AML-193 (cell line): ENCODE measurements around the gene CD320.
"Not testable (repeated sequence)": the region's sequence is repeated elsewhere in the genome, so short reads cannot be mapped to it uniquely, and the experiment has no call there.

Experiments
- DNase-seq, 2 experiments: peaks; one replicate each; lab custom pipeline; 2025; lab: John Stamatoyannopoulos, UW

Gene CD320

GRCh38 chr19:8333767-8334457 lies 25.8 kb upstream of the CD320 start:
- no peak for DNase-seq

GRCh38 chr19:8332976-8333766 lies 25.0 kb upstream of the CD320 start:
- DNase-seq, result no peak

DNA sequence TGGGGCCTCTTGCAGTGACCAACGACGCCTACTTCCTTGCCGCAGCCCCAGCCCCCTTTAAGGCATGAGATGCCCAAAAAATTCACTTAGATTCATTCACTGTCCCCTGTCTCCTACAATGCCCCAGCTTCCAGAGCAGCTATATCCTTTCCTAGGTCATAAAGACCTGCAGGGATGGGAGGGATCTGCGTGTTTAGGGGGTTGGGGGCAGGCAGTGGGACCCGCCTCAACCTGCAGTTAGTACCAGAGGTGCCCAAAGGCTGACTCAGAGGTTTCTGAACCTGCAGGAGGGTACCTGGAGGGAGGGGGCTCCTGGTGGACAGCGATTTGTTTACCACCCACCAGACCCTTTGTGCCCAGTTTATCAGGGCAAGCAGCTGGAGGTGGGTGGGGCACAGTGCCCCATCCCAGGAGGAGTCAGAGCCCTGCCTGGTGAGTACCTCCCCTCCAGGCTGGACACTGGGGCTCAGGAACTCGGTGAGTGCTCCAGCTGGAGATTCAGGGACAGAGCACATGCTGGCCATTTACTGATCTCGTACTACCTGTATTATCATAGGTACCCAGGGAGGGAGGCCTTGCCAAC lies 23.2 kb upstream of the CD320 start:
- no peak for DNase-seq

DNA sequence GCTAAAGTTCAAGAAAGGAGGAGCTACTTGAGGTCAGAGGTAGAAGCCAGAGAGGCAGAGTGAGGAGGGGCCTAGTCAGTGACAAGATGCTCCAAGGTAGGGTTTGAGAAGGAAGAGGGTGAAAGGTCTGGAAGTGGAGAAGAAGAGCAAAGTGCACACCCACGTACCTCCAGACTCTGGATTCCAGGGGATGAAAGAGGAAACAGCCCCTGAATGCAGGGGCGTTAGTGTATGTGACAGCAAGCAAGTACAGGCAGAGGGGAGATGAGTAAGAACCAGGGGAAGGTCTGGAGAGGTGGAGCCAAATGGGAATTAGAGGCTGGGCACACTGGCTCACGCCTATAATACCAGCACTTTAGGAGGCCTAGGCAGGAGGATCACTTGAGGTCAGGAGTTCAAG lies 21.8 kb upstream of the CD320 start:
- no peak for DNase-seq

- no peak for DNase-seq
Observed at GRCh38 chr19:8325454-8325853, 17.3 kb upstream of the CD320 start.

- no peak for DNase-seq
Observed at GRCh38 chr19:8324186-8325050, 16.3 kb upstream of the CD320 start.

DNA sequence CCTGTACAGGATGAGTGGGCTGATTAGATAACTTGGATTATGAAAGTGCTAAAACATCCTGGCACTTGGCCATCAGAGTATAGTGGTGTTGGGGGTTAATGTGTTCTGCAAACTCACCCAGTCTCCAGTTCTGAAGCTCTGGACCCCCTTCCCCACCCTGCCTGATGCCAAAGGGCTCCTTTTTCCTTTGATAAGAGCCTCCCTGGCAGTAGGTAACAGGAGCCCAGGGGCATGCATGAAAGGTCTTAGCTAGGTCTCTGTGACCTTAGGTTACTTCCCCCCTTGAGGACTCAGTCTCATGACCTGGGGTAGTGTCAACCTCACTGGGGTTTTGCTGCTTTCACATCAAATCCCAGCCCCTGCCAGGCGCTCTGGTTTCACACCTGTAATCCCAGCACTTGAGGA lies 15.6 kb upstream of the CD320 start:
- no peak for DNase-seq

- DNase-seq, result no peak
Observed at GRCh38 chr19:8322638-8322997, 14.5 kb upstream of the CD320 start.

DNA sequence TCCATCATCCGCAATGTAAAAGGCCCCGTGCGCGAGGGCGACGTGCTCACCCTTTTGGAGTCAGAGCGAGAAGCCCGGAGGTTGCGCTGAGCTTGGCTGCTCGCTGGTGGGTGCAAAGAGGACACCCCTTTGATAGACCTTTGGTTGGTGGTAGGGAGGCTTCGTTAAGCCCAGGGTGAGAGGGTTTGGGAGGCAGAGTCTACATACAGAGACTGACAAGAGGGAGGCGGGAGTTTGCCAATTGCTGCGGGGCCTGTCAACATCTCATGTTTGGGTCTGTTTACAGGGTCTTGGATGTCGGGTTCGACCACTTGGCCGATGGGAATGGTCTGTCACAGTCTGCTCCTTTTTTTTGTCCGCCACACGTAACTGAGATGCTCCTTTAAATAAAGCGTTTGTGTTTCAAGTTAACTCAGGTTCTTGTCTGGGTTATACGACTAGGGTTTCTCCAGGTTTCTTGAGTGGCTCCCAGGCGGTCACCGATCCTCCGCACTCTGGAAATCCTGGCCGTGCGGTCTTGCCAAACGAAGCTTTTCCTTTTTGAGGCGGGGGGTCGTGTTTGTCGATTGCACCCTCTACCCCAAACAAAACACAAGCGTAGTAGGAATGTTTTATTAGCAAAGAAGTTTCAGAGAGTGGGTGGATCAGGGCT lies 14.0 kb upstream of the CD320 start:
- no peak for DNase-seq

- peak; percentile 86 to 87 for DNase-seq
Observed at GRCh38 chr19:8321067-8321985, 13.2 kb upstream of the CD320 start, which contains the start of the genes NDUFA7 and RPS28. Gene NDUFA7, minus strand, starts transcription at chr19:8321375. Its CDS starts 17 bp downstream, at chr19:8321358. Gene RPS28, plus strand, starts transcription at chr19:8321496. Its CDS starts 35 bp downstream, at chr19:8321531.

- DNase-seq, result no peak
Observed at GRCh38 chr19:8320564-8321066, 12.5 kb upstream of the CD320 start.

GRCh38 chr19:8319807-8320520 lies 11.8 kb upstream of the CD320 start:
- no peak for DNase-seq

GRCh38 chr19:8318835-8319234 lies 10.7 kb upstream of the CD320 start:
- not testable (repeated sequence) for DNase-seq

DNA sequence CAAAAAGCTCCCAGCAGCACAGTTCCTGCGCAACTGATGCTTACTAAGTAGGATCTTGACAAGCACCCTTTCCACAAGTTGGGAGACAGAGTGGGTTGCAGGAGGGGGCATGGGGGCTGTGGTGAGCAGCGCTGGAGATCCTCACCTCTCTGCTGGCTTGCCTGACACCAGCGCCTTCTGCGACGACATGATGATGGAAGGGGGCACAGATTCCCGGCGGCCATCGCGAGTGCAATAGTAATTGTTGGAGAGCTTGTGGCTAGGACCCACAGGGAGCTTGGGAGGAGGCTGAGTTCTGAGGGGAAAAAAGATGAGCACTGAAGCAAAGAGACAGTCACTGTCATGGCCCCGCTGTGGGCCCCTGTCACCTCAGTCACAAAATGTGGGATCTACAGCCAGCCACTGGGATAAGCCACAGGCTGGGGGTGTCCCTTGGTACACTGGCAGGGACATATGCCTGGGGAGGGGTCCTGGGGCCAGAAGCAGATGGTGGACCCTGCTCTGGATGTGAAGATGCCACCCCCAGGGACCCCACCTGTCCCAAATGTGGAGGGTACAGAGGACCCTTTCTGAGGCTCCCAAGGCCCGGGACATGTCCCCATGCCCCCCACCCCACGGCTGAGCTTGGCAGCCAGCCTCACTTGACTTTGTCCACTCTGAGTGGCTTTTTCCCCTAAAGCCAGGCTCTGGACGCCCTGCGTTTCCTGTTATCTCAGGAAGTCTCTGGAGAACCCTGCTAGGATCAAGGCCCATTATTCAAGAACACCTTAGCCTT lies 8.4 kb upstream of the CD320 start:
- no peak for DNase-seq

- not testable (repeated sequence) for DNase-seq
Observed at GRCh38 chr19:8314981-8315640, 7.0 kb upstream of the CD320 start.

GRCh38 chr19:8311461-8312260 lies 3.5 kb upstream of the CD320 start:
- DNase-seq, result no peak

GRCh38 chr19:8310342-8311055 lies 2.3 kb upstream of the CD320 start:
- no peak for DNase-seq
